GM21447 (cell line): ENCODE data around the gene RNF20.
"Not testable (repeated sequence)": the region's sequence is repeated elsewhere in the genome, so short reads cannot be mapped to it uniquely, and the experiment has no call there.

Source experiments
- ATAC-seq: cut with Tn5 transposase; IDR thresholded peaks from one replicate; pipeline ENCODE4 v1.9.1; 2021; ENCODE audit not compliant: unreplicated experiment

Gene RNF20

GRCh38 chr9:101587332-101588043 is 53.8 kb downstream of the RNF20 start:
- no peak for ATAC-seq

GRCh38 chr9:101590074-101590473 is 56.4 kb downstream of the RNF20 start:
- not testable (repeated sequence) for ATAC-seq

- ATAC-seq, result no peak
Measured at GRCh38 chr9:101590901-101591300, 57.2 kb downstream of the RNF20 start.

- no peak for ATAC-seq
Measured at GRCh38 chr9:101591787-101592446, 58.3 kb downstream of the RNF20 start.

- no peak for ATAC-seq
Measured at GRCh38 chr9:101592788-101593187, 59.1 kb downstream of the RNF20 start.

- no peak for ATAC-seq
Measured at GRCh38 chr9:101593345-101593744, 59.7 kb downstream of the RNF20 start.

GRCh38 chr9:101594796-101595195 is 61.1 kb downstream of the RNF20 start, which contains the start of gene PPP3R2:
Gene PPP3R2, minus strand, starts transcription at chr9:101594969. Its CDS starts 48 bp downstream, at chr9:101594921.
- no peak for ATAC-seq

- no peak for ATAC-seq
Measured at GRCh38 chr9:101601904-101602765, 68.5 kb downstream of the RNF20 start.

- no peak for ATAC-seq
Measured at GRCh38 chr9:101604296-101604695, 70.6 kb downstream of the RNF20 start.

GRCh38 chr9:101605547-101605946 is 71.9 kb downstream of the RNF20 start:
- no peak for ATAC-seq
